HG03064 (cell line): ENCODE data around the gene POU5F1.

Source experiments
- ATAC-seq: cut with Tn5 transposase; IDR thresholded peaks from one replicate; pipeline ENCODE4 v1.9.1; 2021; ENCODE audit warnings: low read depth; ENCODE audit not compliant: unreplicated experiment

POU5F1 gene

GRCh38 chr6:31144296-31144969 lies 26.0 kb downstream of the POU5F1 start:
- ATAC-seq = no peak

GRCh38 chr6:31143148-31143547 lies 27.3 kb downstream of the POU5F1 start:
- ATAC-seq = no peak

- no peak for ATAC-seq
These were observed 28.1 kb downstream of the POU5F1 start for GRCh38 chr6:31142361-31142761.

- ATAC-seq = no peak
These were observed 29.8 kb downstream of the POU5F1 start for GRCh38 chr6:31140643-31141042.

- no peak for ATAC-seq
These were observed 30.9 kb downstream of the POU5F1 start for GRCh38 chr6:31139599-31139998.

GRCh38 chr6:31138982-31139381 lies 31.5 kb downstream of the POU5F1 start, which contains the start of gene PSORS1C2:
Gene PSORS1C2 (minus strand): TSS chr6:31139066. CDS start chr6:31139026, 40 bp downstream.
- no peak for ATAC-seq

- no peak for ATAC-seq
These were observed 34.8 kb downstream of the POU5F1 start for GRCh38 chr6:31135710-31136109.

GRCh38 chr6:31132806-31133205 lies 37.7 kb downstream of the POU5F1 start:
- ATAC-seq = no peak

GRCh38 chr6:31131595-31131994 lies 38.9 kb downstream of the POU5F1 start:
- ATAC-seq = no peak

- no peak for ATAC-seq
These were observed 39.7 kb downstream of the POU5F1 start for GRCh38 chr6:31130751-31131150.

- ATAC-seq = no peak
These were observed 41.4 kb downstream of the POU5F1 start for GRCh38 chr6:31129130-31129529.

GRCh38 chr6:31128093-31128676 lies 42.3 kb downstream of the POU5F1 start:
- ATAC-seq = no peak

GRCh38 chr6:31126396-31127175 lies 43.9 kb downstream of the POU5F1 start:
- ATAC-seq = no peak

- no peak for ATAC-seq
These were observed 44.7 kb downstream of the POU5F1 start for GRCh38 chr6:31125586-31126363.

- ATAC-seq = no peak
These were observed 45.3 kb downstream of the POU5F1 start for GRCh38 chr6:31125162-31125561.

- ATAC-seq = no peak
These were observed 47.4 kb downstream of the POU5F1 start for GRCh38 chr6:31122791-31123706.

GRCh38 chr6:31121131-31121790 lies 49.2 kb downstream of the POU5F1 start:
- ATAC-seq = no peak

GRCh38 chr6:31120151-31120915 lies 50.1 kb downstream of the POU5F1 start, which contains the start of gene CDSN:
Gene CDSN (minus strand): TSS chr6:31120446. CDS start chr6:31120419, 27 bp downstream.
- ATAC-seq = no peak
